Putamen (tissue), 1 donor: ENCODE measurements around the gene ABR.
"Not testable (repeated sequence)": the region's sequence is repeated elsewhere in the genome, so short reads cannot be mapped to it uniquely, and the experiment has no call there.

ENCODE experiments used
- DNase-seq: peaks from one replicate; pipeline ENCODE4 v3.0.0-alpha.2; 2016; ENCODE audit warnings: low spot score

Gene ABR

DNA sequence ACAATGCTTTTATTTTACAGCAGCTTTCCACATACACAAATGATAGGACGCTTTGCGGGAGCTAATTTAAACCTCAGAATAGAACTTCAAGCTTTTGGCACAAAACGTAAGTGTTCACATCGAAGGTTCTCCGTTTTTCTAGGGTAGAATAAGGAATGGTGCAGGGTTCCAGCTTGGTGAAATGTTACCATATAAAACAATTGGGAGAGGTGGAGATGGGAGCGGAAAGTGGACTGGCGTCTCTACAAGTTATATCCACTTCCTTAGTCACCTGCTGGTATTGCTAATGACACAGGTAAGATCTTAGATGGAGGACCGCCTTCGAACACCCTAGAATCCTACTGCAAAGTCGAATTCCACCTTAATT lies 198.5 kb downstream of the ABR start:
- no peak for DNase-seq

DNA sequence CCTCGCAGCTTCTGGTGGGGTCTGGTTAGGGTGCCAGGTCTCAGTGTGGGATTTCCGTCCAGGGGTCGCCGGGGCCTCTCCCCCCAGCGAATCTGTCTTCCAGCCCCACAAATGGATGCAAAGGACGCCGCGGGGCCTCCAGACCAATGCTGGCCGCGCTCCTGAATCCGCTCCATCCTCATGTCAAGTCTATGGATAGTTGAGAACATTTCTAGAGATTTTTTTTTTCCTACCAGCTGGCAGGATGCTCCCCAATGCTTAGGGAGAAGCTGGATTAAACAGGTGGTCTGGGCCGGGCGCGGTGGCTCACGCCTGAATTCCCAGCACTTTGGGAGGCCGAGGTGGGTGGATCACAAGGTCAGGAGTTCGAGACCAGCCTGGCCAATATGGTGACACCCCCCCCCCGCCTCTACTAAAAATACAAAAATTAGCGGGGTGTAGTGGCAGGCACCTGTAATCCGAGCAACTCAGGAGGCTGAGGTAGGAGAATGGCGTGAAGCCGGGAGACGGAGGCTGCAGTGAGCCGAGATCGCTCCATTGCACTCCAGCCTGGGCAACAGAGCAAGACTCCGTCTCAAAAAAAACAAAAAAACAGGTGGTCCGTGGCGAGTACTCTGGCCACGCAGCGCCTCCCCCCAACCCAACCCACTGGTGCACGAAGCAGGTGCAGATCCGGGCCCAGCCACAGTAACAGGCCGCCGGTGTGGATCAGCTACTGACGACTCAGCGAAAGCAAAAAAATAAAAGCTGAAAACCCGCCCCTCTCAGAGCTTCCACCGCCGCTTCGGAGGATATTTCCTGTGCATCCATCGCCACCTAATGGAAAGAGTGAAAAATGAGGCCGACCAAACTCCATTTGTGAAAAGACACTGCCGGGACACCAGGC lies 199.1 kb downstream of the ABR start:
- DNase-seq, result peak; percentile 82

DNA sequence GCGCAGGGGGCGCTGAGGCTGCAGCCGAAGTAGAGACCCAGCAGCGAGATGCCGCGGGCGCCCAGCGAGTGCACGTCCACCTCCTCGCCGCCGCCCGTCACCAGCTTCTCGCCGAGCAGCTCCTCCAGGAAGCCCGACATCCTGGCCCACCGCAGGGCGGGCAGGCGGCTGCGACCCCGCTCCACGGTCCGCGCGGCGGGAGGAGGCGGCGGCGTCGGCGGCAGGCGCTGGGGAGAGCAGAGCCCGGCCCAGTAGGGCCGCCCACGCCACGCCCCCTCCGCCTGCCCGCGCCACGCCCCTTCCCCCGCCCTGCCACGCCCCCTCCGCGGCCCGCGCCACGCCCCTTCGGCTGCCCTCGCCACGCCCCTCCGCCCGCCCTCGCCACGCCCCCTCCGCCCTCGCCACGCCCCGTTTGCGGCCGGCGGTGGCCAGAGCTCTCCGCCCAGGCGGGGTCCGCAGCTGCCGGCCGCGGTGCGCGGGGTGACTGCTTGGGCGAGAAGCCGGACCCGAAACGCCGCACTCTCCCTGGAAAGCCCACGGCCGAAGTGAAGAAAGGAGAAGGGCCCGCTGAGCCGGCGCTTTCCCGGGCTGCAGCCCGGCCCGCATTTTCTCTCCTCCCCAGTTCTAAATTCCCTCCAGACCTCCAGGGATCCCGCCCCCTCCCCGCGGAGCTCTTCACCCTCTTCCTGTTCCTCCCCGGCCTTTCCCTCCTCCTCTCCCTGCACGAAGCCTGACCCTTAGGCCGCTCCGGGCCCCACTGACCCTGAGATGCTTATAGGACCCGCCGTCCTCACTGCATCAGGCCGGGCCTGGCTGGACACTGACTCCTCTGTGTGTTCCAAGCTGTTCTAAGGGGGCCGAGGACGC lies 200.0 kb downstream of the ABR start, which contains the start of gene NXN:
Gene NXN (minus strand): TSS at position 238 of the 867 bp plus-strand sequence.
- peak; percentile 65 for DNase-seq

DNA sequence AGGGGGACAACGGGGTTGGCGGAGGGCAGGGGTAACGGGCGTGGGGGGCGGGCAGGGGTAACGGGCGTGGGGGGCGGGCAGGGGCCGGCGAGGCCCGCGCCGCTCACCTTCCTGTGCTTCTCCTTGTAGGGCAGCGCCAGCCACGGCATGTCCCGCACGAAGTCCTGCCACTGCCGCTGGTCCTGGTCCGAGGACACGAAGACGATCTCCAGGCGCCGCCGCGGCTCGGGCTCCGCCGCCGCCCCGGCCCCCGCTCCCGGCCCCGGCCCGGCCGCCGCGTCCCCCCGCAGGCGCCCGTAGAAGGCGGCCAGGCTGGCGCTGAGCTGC lies 200.6 kb downstream of the ABR start:
- no peak for DNase-seq

DNA sequence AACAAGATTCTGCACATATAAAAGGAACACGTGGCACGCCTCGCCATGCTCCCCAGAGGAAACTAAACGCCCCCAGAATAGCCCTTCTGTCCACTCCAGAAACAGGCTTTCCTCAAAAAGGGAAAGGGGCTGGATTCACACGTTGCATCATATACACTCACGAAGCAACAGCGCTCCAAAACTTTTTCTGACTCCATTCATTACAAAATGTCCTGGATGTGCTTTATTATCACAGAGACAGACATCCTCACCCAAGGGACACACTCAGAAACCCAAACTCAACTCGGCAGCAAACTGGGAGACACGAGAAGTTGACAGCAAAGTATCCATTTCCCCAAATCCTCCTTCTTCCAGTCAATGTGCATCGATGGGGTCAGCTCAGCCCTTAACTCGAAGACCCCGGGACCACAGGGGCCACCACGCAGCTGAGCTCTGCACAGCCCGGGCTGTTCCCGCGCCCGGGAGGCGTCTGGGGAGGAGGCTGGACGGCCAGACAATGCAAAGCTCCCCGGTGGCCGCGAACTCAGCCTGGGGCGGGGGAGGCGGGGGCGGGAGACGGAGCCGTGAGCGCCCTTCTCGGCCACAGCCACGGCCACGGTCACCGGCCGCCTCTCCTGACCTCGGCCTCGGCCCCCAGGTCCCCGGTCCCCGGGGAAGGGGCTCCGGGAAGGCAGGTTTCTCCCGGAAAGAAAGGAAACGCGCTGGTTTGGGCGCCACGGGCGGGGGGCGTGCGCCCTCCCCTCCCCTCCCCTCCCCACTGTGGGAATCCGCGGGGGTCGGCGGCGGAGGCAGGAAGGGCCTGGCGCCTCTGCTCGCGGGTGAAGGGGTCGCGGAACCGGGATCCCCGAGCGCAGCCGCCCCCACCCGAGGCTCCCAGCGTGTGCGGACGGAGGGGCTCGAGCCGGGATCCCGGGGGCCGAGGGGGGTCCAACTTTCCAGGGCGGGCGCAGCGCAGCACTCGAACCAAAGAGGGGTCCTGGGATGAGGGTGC lies 201.4 kb downstream of the ABR start:
- no peak for DNase-seq

DNA sequence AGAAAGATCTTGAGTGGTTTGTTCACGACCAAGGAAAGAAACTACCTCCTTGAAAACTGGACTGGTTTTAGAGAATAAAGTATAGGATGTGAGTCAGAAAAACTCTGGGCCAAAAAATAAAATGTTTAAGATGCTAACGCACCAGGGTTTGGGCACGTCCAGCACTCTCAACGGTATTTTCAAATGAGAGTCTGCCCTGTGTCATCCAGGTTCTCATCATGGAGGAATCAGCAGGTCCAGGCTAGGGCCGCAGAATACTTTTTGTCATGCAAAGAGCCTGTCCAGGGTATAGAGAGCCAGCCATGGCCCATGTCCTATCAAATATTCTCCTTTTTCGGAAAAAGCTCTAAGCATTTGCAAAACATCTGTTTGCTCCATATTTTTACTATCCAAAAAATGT lies 202.6 kb downstream of the ABR start:
- no peak for DNase-seq

DNA sequence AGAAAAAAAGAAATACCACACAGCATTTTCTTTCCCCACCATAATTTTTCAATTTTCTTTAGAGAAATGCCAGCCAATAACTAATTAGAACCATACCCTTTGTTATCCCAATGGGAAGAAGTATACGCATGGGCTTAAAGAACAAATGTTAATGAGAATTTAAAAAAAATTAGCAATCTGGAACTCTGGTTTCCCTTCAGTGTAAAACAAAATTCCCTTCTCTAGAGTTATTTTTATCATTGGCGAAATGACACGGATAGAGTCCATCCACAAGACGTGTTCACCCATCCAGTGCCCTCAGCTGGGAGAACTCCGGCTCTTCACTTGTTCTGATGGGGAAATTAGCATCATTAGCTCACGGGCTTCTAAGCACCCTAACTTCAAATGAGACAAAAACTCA lies 203.5 kb downstream of the ABR start:
- DNase-seq, result no peak

DNA sequence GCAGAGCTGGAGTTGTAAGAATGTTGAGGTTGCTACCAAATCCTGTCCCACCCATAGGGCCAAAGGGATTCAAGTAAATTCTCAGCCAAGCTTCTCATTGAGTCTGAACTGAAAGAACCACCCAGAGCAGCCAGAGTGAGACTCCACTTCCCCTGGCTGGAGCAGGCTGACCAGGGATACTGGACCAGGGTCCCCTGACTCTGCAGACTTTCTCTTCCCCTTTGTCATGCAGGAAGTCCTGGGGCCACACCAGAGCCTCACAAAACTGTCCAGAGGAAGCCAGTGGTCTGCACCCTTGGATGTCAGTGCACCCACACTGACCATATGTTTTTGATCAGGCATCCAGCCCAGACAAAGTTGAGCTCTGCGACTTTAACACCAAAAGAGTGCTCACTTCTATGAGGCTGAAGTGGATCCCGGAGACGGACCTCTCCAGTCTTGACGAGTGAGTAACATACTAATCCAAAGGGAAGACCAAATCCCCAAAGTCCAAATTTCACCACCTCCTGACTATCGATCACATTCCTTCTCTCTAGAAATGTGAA lies 204.3 kb downstream of the ABR start:
- no peak for DNase-seq

DNA sequence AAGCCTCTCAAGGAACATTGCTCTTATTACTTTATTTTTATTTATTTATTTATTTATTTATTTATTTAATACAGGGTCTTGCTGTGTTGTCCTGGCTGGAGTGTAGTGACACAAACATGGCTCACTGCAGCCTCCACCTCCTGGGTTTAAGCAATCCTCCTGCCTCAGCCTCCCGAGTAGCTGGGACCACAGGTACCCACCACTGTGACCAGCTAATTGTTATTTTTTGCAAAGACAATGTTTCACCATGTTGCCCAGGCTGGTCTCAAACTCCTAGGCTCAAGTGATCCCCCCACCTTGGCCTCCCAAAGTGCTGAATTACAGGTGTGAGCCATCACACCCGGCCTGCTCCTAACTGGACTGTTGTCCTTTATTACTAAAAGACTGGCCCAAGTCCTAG lies 205.0 kb downstream of the ABR start:
- not testable (repeated sequence) for DNase-seq

DNA sequence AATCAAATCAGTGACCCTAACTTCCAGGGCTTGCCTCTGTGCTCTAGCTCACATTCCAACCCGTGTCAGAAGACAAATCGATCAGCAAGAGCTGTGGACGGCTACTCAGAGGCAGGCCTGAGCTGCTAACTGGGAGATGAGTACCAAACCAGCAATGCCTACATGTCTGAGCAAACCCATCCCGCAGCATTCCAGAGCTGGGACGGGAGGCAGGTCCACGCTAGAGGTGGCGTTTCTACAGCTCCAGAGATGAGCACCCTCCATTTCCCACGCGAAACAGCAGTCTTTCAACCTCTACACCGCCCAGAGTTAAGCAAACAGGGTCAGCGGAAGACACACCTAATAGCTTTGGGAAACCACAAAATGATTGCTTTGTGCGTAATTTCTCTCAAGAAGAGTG lies 206.7 kb downstream of the ABR start:
- no peak for DNase-seq

DNA sequence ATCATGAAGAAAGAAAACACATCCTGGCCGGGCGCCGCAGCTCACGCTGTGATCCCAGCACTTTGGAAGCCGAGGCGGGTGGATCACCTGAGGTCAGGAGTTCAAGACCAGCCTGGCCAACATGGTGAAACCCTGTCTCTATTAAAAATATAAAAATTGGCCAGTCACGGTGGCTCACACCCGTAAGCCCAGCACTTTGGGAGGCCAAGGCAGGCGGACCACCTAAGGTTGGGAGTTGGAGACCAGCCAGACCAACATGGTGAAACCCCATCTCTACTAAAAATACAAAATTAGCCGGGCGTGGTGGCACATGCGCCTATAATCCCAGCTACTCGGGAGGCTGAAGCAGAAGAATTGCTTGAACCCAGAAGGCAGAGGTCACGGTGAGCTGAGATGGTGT lies 207.9 kb downstream of the ABR start:
- not testable (repeated sequence) for DNase-seq

DNA sequence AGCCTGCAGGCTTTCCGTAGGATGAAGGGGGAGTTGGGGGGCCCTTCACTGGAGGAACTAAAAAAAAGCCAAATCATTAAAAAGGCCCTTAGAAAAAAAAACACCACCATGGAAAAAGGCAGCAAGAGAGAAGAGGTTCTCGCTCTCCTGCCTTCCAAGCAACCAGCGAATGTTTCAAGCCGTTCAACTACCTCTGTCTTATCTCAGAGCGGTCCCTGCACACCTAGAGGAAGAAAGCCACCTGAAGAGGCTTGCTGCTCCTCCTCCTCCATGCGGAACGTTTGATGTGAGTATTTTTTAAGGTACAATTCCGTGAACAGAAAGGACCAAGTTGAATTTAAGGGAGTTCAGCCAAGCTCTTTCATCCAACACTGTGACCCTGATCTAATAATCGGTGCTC lies 209.4 kb downstream of the ABR start:
- DNase-seq, result no peak

DNA sequence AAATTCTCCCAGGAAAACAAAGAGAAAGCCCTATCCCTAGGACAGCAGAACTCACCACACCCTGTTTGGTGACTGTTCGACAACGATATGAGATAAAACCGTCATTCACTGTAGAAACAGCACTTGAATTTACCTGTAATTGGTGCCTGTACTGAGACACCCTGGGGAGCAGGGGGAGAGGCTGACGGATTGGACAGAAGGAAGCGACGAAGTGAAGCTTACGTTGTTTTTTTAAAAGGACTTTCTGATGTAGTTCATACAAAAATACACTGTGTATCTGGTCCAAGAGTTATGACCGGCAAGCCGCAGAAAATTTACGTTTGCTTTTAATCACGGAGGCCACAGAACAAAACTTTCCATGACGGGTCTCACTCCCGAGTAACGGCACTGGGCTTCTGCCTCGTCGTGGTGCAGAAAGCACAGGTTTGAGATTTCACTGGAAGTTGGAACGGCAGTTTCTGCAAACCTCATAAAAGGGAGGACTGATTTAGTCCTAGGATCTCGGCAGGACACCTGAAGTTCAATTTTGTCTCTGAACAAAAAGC lies 209.9 kb downstream of the ABR start:
- DNase-seq, result no peak

DNA sequence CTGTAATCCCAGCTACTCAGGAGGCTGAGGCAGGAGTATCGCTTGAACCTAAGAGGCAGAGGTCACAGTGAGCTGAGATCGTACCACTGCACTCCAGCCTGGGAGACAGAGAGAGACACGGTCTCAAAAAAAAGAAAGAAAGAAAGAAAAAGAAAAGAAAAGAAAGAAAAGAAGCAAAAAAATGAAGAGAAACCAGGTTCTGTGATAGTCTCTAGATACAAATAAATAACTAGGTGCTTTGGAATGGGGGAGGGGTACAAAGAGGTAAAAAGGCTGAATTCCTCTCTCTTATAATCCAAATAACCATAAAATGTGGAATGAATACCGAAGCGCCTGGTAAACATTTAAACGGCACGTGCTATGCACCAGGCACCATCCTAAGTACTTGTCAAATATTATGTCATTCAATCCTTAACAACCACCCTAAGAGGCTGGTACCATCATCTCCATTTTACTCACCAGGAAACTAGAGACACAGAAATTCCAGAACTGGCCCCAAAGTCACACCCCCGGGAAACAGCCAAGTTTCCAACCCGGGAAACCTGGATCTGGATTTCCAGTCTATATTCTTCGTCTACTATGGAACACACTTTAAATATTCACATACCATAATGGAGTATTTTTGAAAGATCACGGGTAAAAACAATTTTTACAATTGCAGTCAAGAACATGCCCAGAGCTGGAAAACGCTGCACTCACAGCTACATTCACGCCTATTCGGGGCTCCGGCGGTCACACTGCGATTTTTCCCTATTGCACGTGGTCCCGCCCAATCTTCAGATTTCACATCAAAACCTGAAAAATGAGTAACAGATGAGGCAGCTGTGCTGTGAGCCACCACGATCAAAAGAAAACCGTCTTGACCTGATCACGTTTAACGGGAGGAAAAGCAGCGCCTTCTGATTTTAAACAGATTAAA lies 210.7 kb downstream of the ABR start:
- no peak for DNase-seq

DNA sequence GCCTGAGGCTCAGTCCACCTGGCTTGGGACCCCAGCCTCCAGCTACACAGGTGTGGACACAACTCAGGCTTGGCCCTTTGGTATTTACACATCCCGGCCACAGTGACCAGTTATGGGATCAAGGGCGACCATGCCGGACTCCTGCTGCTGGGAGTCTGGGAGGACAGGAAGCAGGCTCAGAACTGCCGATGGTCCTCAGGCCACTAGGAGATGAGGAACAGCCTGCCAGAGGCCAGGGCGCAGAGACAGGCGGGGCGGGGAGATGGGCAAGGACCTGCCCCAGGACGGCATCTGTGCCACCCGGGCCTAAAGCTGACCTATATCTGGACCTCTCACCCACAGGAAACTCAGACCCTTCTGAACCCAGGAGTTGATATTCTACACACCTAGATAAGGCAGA lies 212.7 kb downstream of the ABR start:
- DNase-seq, result no peak

DNA sequence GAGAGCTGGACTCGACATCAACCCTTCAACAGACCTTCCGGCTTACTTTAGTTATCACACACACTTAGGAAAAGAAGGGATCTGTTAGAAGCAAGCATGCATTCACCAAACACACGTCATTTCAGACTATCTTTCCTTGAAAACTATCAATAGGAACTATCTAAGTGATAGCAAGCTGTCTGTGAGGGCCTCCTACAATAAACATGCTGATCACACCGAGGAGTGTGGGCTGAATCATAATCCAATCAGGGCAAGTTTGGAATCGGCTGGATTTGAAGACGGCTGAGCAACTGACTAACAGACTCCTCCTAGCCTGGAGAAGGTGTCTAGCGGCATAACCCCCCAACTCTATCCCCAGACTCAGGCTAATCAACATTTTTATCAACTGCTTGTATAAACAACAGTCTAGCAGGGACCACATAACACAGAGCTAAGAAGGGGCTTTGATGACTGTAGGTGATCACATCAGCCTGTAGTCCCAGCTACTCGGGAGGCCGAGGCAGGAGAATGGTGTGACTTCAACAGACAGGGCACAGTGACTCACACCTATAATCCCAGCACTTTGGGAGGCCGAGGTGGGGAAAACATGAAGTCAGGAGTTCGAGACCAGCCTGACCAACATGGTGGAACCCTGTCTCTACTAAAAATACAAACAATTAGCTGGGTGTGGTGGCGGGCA lies 214.3 kb downstream of the ABR start:
- no peak for DNase-seq

DNA sequence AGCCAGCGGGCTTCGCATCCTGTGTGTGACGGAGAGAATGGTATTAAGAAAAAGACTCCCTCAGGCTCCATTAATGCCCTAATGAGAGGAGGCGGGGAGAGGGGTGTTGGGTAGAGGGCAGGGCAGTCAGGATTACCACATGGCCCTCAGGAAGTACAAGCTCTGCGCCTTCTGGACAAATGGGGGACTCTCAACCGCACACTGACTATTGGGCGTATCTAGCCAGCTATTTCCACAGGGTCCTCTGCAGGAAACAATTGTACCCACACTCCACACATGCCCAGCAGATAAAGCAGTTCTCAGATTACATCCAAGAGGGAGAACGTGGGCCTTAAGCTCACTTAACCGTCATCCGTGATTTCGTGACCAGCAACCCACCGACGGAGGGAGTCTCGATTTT lies 214.9 kb downstream of the ABR start:
- DNase-seq, result no peak

DNA sequence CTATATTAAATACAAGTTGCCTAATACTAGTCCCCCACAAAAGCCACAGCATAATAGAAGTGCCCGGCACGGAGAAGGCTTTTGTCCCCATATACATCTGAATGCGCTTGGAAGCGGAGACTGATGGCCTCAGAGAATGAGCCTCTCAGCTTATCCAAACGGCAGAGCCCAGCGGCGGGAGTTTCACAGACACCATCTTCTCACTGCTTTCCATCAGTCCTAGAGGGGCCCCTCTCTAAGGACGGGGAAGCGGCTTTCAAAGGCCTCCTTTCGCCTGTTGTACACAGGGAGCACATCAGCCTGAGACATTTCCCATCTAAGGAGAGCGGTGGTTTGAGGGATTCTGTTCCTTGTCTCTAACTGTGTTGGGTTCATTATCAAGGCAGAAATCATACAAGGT lies 217.1 kb downstream of the ABR start:
- no peak for DNase-seq

DNA sequence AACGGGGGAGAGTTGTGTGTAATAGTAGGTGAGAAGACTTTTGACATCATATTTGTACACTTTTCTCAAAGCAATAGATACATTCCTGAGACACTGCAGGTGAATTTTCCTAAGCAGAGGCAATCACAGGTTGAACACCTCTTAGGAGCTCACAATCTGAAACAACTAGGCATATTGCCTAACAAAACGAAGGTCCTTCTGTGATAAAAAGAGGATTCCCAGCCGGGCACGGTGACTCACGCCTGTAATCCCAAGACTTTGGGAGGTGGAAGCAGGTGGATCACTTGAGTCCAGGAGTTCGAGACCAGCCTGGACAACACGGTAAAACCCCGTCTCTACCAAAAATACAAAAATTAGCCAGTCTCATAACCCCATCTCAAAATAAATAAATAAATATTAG lies 217.6 kb downstream of the ABR start:
- no peak for DNase-seq
